IMR-90 (cell line): ENCODE results near the gene SLC6A6. TPM values are rescaled to one million over a fixed set of nuclear protein-coding genes. Genes with fewer than 3 reads are reported as not detected.

Experiments
- ATAC-seq: fragments of 200-7000 bp; cut with Tn5 transposase; 2 replicates; pipeline ENCODE4 v1.9.1; 2020; ENCODE audit warnings: low read depth, mild to moderate bottlenecking, moderate library complexity
- BruUV-seq: library from RNA; stranded (reverse); fragments of 400-500 nt; replicated peaks from 2 replicates; lab custom pipeline; 2021; lab: Mats Ljungman, UMichigan
- CTCF ChIA-PET: fragments of 300-600 bp; formaldehyde crosslinking; extraction: SDS; loops from one replicate; lab custom pipeline; 2021; ENCODE audit warnings: antibody characterized with exemption; lab: Yijun Ruan, JAX
- POLR2A ChIA-PET: fragments of 300-600 bp; sonication (Branson Sonifier 250); formaldehyde crosslinking; loops from one replicate; lab custom pipeline; 2022; ENCODE audit warnings: antibody characterized with exemption; ENCODE audit not compliant: unreplicated experiment; lab: Charles Lee
- DNase-seq: peaks from one replicate; pipeline ENCODE4 v3.0.0; 2013
- H2AFZ ChIP-seq: replicated peaks from 2 replicates; pipeline ENCODE3; 2013; ENCODE audit warnings: low read length, mild to moderate bottlenecking; ENCODE audit not compliant: poor library complexity
- H2AK5ac ChIP-seq: 2 replicates; pipeline ENCODE4 v1.6.1; 2013; ENCODE audit warnings: low read depth, low read length, inconsistent platforms
- H2AK9ac ChIP-seq: replicated peaks from 2 replicates; pipeline ENCODE3; 2013; ENCODE audit warnings: mild to moderate bottlenecking, low read depth, low read length, moderate library complexity; ENCODE audit not compliant: poor library complexity
- H2BK120ac ChIP-seq: 2 replicates; pipeline ENCODE4 v1.6.1; 2013; ENCODE audit warnings: low read depth, low read length, inconsistent platforms
- H2BK15ac ChIP-seq: 3 replicates; pipeline ENCODE4 v1.6.1; 2013; ENCODE audit warnings: low read depth, low read length, inconsistent platforms
- H2BK20ac ChIP-seq: 2 replicates; pipeline ENCODE4 v1.6.1; 2013; ENCODE audit warnings: low read depth, mild to moderate bottlenecking, inconsistent platforms, low read length, moderate library complexity
- H2BK5ac ChIP-seq: 2 replicates; pipeline ENCODE4 v1.6.1; 2013; ENCODE audit warnings: mild to moderate bottlenecking, low read depth, low read length, inconsistent platforms; ENCODE audit not compliant: poor library complexity, severe bottlenecking
- H3K14ac ChIP-seq: replicated peaks from 2 replicates; pipeline ENCODE4 v1.6.1; 2013; ENCODE audit warnings: low read depth, low read length, inconsistent platforms
- H3K18ac ChIP-seq: 2 replicates; pipeline ENCODE4 v1.6.1; 2013; ENCODE audit warnings: low read depth, low read length, control low read depth
- H3K23ac ChIP-seq: 2 replicates; pipeline ENCODE4 v1.6.1; 2013; ENCODE audit warnings: low read depth, low read length, inconsistent platforms
- H3K27ac ChIP-seq: 2 replicates; pipeline ENCODE4 v1.5.1; 2013; ENCODE audit warnings: mild to moderate bottlenecking, control low read depth, low read length; ENCODE audit not compliant: insufficient read depth
- H3K27me3 ChIP-seq: 2 replicates; pipeline ENCODE4 v1.6.1; 2013; ENCODE audit warnings: low read length; ENCODE audit not compliant: control insufficient read depth, insufficient read depth
- H3K36me3 ChIP-seq: 2 replicates; pipeline ENCODE4 v1.6.1; 2013; ENCODE audit warnings: low read length, mixed read lengths; ENCODE audit not compliant: control insufficient read depth, insufficient read depth
- H3K4ac ChIP-seq: 2 replicates; pipeline ENCODE4 v1.6.1; 2013; ENCODE audit warnings: low read depth, low read length, inconsistent platforms
- H3K4me1 ChIP-seq: 2 replicates; pipeline ENCODE4 v1.6.1; 2013; ENCODE audit warnings: low read length, mixed read lengths; ENCODE audit not compliant: control insufficient read depth, insufficient read depth
- H3K4me2 ChIP-seq: 2 replicates; pipeline ENCODE4 v1.6.1; 2013; ENCODE audit warnings: low read depth, mild to moderate bottlenecking, control low read depth, low read length, moderate library complexity
- H3K4me3 ChIP-seq: 2 replicates; pipeline ENCODE4 v1.5.1; 2013; ENCODE audit warnings: low read depth, mild to moderate bottlenecking, control low read depth, low read length, moderate library complexity; ENCODE audit not compliant: insufficient read depth
- H3K56ac ChIP-seq: 2 replicates; pipeline ENCODE4 v1.6.1; 2013; ENCODE audit warnings: low read length, inconsistent platforms; ENCODE audit not compliant: insufficient read depth; ENCODE audit errors: extremely low read depth
- H3K79me1 ChIP-seq, 2 experiments: 2 replicates each; pipeline ENCODE4 v1.6.1; 2013; ENCODE audit warnings: low read length in 2 of 2, inconsistent platforms in 1 of 2, low read depth in 1 of 2
- H3K9ac ChIP-seq: 2 replicates; pipeline ENCODE4 v1.6.1; 2013; ENCODE audit warnings: low read depth, low read length, control low read depth
- H3K9me1 ChIP-seq: 2 replicates; pipeline ENCODE4 v1.6.1; 2013; ENCODE audit warnings: low read length, inconsistent platforms; ENCODE audit not compliant: insufficient read depth
- H3K9me3 ChIP-seq: 2 replicates; pipeline ENCODE4 v1.6.1; 2013; ENCODE audit warnings: low read length; ENCODE audit not compliant: control insufficient read depth, insufficient read depth
- H4K20me1 ChIP-seq: 2 replicates; pipeline ENCODE4 v1.6.1; 2013; ENCODE audit warnings: low read length, inconsistent platforms; ENCODE audit not compliant: insufficient read depth
- H4K5ac ChIP-seq: 2 replicates; pipeline ENCODE4 v1.6.1; 2013; ENCODE audit warnings: mild to moderate bottlenecking, low read depth, low read length, control low read depth
- H4K8ac ChIP-seq, 2 experiments: 2 replicates each; pipeline ENCODE4 v1.6.1; 2013; ENCODE audit warnings: low read depth in 2 of 2, low read length in 2 of 2, control low read depth in 1 of 2, inconsistent platforms in 1 of 2
- H4K91ac ChIP-seq: 2 replicates; pipeline ENCODE4 v1.6.1; 2013; ENCODE audit warnings: low read depth, low read length, inconsistent platforms; ENCODE audit not compliant: insufficient read depth
- BHLHE40 ChIP-seq: fragments of 150-350 bp; IDR thresholded peaks from 2 replicates; pipeline ENCODE4 v1.6.1; 2016; ENCODE audit warnings: mild to moderate bottlenecking, low read depth, low read length
- CEBPB ChIP-seq: IDR thresholded peaks from 2 replicates; pipeline ENCODE4 v1.6.1; 2012; ENCODE audit warnings: low read depth, low read length, improper control_type of control experiment
- CHD1 ChIP-seq: IDR thresholded peaks from 2 replicates; pipeline ENCODE4 v1.6.1; 2012; ENCODE audit warnings: low read depth, low read length, improper control_type of control experiment
- CTCF ChIP-seq: conservative IDR thresholded peaks from 2 replicates; pipeline ENCODE4 v1.5.1; 2012; ENCODE audit warnings: mild to moderate bottlenecking, low read depth, low read length, improper control_type of control experiment
- ELK1 ChIP-seq: fragments of 150-350 bp; IDR thresholded peaks from 2 replicates; pipeline ENCODE4 v1.6.1; 2016; ENCODE audit warnings: low read depth, mild to moderate bottlenecking, low read length, moderate library complexity, borderline replicate concordance
- FOS ChIP-seq: fragments of 150-350 bp; IDR thresholded peaks from 2 replicates; pipeline ENCODE4 v1.6.1; 2016; ENCODE audit warnings: low read depth, low read length
- MAFK ChIP-seq: IDR thresholded peaks from 2 replicates; pipeline ENCODE4 v1.6.1; 2012; ENCODE audit warnings: low read depth, low read length, improper control_type of control experiment
- MAZ ChIP-seq: IDR thresholded peaks from 2 replicates; pipeline ENCODE4 v1.6.1; 2012; ENCODE audit warnings: low read depth, mild to moderate bottlenecking, low read length, improper control_type of control experiment, moderate library complexity, borderline replicate concordance
- MXI1 ChIP-seq: IDR thresholded peaks from 2 replicates; pipeline ENCODE4 v1.6.1; 2012; ENCODE audit warnings: low read depth, mild to moderate bottlenecking, low read length, moderate library complexity, borderline replicate concordance
- NFE2L2 ChIP-seq: fragments of 150-350 bp; IDR thresholded peaks from 2 replicates; pipeline ENCODE4 v1.6.1; 2016; ENCODE audit warnings: low read depth, mild to moderate bottlenecking, low read length
- POLR2A ChIP-seq: IDR thresholded peaks from 2 replicates; pipeline ENCODE4 v1.6.1; 2012; ENCODE audit warnings: mild to moderate bottlenecking, low read depth, low read length
- RAD21 ChIP-seq: IDR thresholded peaks from 2 replicates; pipeline ENCODE4 v1.6.1; 2012; ENCODE audit warnings: low read length, improper control_type of control experiment
- RCOR1 ChIP-seq: IDR thresholded peaks from 2 replicates; pipeline ENCODE4 v1.6.1; 2012; ENCODE audit warnings: mild to moderate bottlenecking, low read length, improper control_type of control experiment; ENCODE audit not compliant: insufficient replicate concordance
- RFX5 ChIP-seq: IDR thresholded peaks from 2 replicates; pipeline ENCODE4 v1.8.0; 2012; ENCODE audit warnings: low read depth, mild to moderate bottlenecking, low read length, moderate library complexity
- SMC3 ChIP-seq: fragments of 150-350 bp; IDR thresholded peaks from 2 replicates; pipeline ENCODE4 v1.6.1; 2016; ENCODE audit warnings: low read depth, mild to moderate bottlenecking, antibody characterized with exemption, low read length, moderate library complexity
- WGBS, 2 experiments: methylation state at CpG; one replicate each; pipeline versions ENCODE4 v1.1.5 to v1.1.7; 2013; ENCODE audit warnings: missing lambda C conversion rate in 2 of 2; ENCODE audit not compliant: insufficient read length in 1 of 2; ENCODE audit errors: extremely low coverage in 2 of 2; 5-methylcytosine and 5-hydroxymethylcytosine counted together
- dilution Hi-C: fragments of 300-500 bp; cut with HindIII; formaldehyde crosslinking; loops from one replicate; pipeline ENCODE4 v1.14.3; 2018; ENCODE audit warnings: low sequenced_read_pairs; ENCODE audit not compliant: unreplicated experiment
- in situ Hi-C: fragments of 300-500 bp; cut with MboI; formaldehyde crosslinking; loops from 3 replicates; pipeline ENCODE4 v1.14.3; 2019; ENCODE audit warnings: low sequenced_read_pairs, inconsistent platforms, mixed read lengths
- intact Hi-C: fragments of 100-400 bp; cut with micrococcal nuclease; formaldehyde crosslinking; loops from 2 replicates; pipeline ENCODE4 v1.10.0; 2022
- polyA plus RNA-seq, 3 experiments: library from polyadenylated mRNA; depleted of rRNA; stranded (reverse); fragments of >200 nt; gene quantifications; 2 replicates each; pipeline ENCODE4 v1.2.3, GENCODE V29; 2012; ENCODE audit warnings: low replicate concordance in 1 of 3
- total RNA-seq: library from RNA; depleted of rRNA; stranded (reverse); fragments of >200 nt; gene quantifications from 2 replicates; pipeline ENCODE4 v1.2.3, GENCODE V29; 2012
- TF ChIP-seq, protein P1 (sequence below): fragments of 150-350 bp; IDR thresholded peaks from 2 replicates; pipeline ENCODE4 v1.6.1; 2017; ENCODE audit warnings: mild to moderate bottlenecking, antibody characterized with exemption, low read length, low read depth

SLC6A6 gene
- total and polyA plus RNA-seq, 2 of the 4 experiments (the other 2 are of a cell fraction): 29.9 to 39.4 TPM

DNA sequence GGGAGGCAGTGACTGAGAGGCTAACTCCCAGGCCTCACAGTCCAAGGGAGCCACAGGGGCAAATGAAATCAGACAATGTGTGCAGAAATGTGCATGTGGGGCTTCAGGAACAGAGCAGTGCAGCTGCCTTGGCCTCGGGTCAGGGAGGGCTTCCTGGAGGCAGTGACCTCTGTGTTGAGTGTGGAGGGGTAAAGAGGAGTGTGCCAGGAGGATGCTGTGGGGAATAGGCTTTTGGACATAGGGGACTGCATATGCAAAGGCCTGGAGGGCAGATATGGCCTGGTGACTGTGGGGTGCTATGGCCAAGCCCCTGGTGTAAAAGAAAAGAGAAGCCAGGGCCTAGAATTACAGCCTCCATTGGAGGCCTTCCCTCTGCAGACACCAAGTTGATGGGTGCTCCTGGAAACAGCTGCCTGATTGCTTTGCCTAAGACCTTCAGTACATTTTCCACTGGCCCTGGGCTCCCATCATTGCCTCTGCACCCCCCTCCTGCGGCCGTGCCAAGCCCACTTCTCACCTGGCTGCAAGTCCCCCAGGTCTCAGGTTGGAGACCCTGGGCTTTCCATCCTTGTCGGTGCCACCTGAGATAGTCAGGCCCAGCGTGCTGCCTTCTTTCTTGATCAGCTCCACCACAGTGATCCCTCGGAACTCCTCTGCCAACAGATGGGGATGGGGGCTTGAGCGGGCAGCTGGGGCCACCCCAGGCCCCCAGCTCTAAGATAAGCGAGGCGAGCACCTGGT is 122.7 kb downstream of the SLC6A6 start:
- Histone ChIP-seq H3K4me2 (no peak overlapping the region), H2BK5ac (no peak overlapping the region), H2AFZ (no peak overlapping the region), H3K9me1 (no peaks in the 10 kb centered on the region), H3K4me1 (peaks cover 2% of the 10 kb centered on the region; the same call in 1 of the 2 replicates), H4K5ac (no peak overlapping the region), H4K20me1 (no peaks in the 10 kb centered on the region), H3K4ac (no peak overlapping the region), H3K27ac (no peak overlapping the region), H2BK120ac (no peak overlapping the region), H3K4me3 (no peak overlapping the region), H4K8ac (no peak overlapping the region), H3K9ac (no peak overlapping the region), H4K91ac (no peak overlapping the region), H3K36me3 (no peaks in the 10 kb centered on the region), H3K18ac (no peak overlapping the region), H3K27me3 (peaks cover 16% of the 10 kb centered on the region), H3K14ac (no peak overlapping the region), H3K9me3 (no peaks in the 10 kb centered on the region), H3K79me1 (no peaks in the 10 kb centered on the region), H3K56ac (no peak overlapping the region), H2BK15ac (no peak overlapping the region), H3K23ac (no peak overlapping the region), H2AK9ac (no peak overlapping the region), H2AK5ac (no peak overlapping the region), H2BK20ac (no peak overlapping the region)
- in situ Hi-C loops (no loop called here), intact Hi-C loops (no loop called here), dilution Hi-C loops (no loop called here)
- ATAC-seq: no peak
- no TSS peak for BruUV-seq
- 61% methylated on average over 3 of the region's 9 CpGs; no CpG with 5 or more reads in 1 of the 2 experiments for WGBS, 2 experiments
- ChIA-PET POLR2A (no interaction called here), CTCF (no interaction called here)
- TF ChIP-seq CHD1 (no peak), MXI1 (no peak), MAZ (no peak), BHLHE40 (no peak), ELK1 (no peak), CEBPB (no peak), MAFK (no peak), RCOR1 (no peak), RFX5 (no peak), POLR2A (no peak), NFE2L2 (no peak), CTCF (no peak), SMC3 (no peak), FOS (no peak), RAD21 (no peak)
- TF ChIP-seq, protein P1, sequence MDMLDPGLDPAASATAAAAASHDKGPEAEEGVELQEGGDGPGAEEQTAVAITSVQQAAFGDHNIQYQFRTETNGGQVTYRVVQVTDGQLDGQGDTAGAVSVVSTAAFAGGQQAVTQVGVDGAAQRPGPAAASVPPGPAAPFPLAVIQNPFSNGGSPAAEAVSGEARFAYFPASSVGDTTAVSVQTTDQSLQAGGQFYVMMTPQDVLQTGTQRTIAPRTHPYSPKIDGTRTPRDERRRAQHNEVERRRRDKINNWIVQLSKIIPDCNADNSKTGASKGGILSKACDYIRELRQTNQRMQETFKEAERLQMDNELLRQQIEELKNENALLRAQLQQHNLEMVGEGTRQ: no peak
- DNase-seq: no peak
